Kidney (tissue), 14 donors: ENCODE results near the gene NTSR1. TPM values are rescaled to one million over a fixed set of nuclear protein-coding genes. Genes with fewer than 3 reads are reported as not detected.

Experiments used
- DNase-seq, 5 donors: peaks; one replicate each; pipeline ENCODE4 v3.0.0-alpha.2; 2013 to 2020
- FAIRE-seq: peaks from 2 replicates; lab custom pipeline; 2012; peaks lifted over from hg19 to GRCh38; lab: Jason Lieb, UNC
- H3K27ac ChIP-seq, 2 donors: one replicate each; pipeline ENCODE4 v1.7.0; 2013; ENCODE audit warnings: low read depth in 2 of 2, low read length in 2 of 2, inconsistent platforms in 1 of 2
- H3K27me3 ChIP-seq: one replicate; pipeline ENCODE4 v1.7.1; 2013; ENCODE audit warnings: low read length, inconsistent platforms; ENCODE audit not compliant: control insufficient read depth, insufficient read depth
- H3K36me3 ChIP-seq, 3 donors: one replicate each; pipeline versions ENCODE4 v1.7.0 to v1.7.1; 2013; ENCODE audit warnings: low read length in 3 of 3, control low read depth in 1 of 3, inconsistent platforms in 1 of 3; ENCODE audit not compliant: insufficient read depth in 3 of 3, control insufficient read depth in 2 of 3
- H3K4me1 ChIP-seq, 3 donors: one replicate each; pipeline versions ENCODE4 v1.7.0 to v1.7.1; 2013; ENCODE audit warnings: low read length in 3 of 3, inconsistent platforms in 1 of 3, low read depth in 1 of 3; ENCODE audit not compliant: control insufficient read depth in 2 of 3, insufficient read depth in 2 of 3
- H3K4me3 ChIP-seq, 3 donors: one replicate each; pipeline versions ENCODE4 v1.7.0 to v1.8.1; 2013; ENCODE audit warnings: low read length in 3 of 3, control low read depth in 1 of 3, inconsistent platforms in 1 of 3
- H3K9ac ChIP-seq, 3 donors: one replicate each; pipeline versions ENCODE4 v1.7.0 to v1.7.1; 2013; ENCODE audit warnings: low read length in 3 of 3, control low read depth in 1 of 3, inconsistent platforms in 1 of 3
- H3K9me3 ChIP-seq, 3 donors: one replicate each; pipeline versions ENCODE4 v1.7.0 to v1.7.1; 2013; ENCODE audit warnings: low read length in 3 of 3, control low read depth in 1 of 3, inconsistent platforms in 1 of 3; ENCODE audit not compliant: control insufficient read depth in 2 of 3, insufficient read depth in 1 of 3
- intact Hi-C: fragments of 100-400 bp; cut with DNase I; formaldehyde crosslinking; loops from one replicate; pipeline ENCODE4 v1.11.1; 2022
- polyA plus RNA-seq: library from polyadenylated mRNA; stranded (reverse); fragments of 350-450 nt; fragmentation: Illumina TruSeq; extraction: RNeasy Lipid Tissue Mini Kit (QIAGEN cat#74804); gene quantifications from one replicate; pipeline ENCODE4 v1.2.3, GENCODE V29; 2014; ENCODE audit warnings: low read depth, low replicate concordance; ENCODE audit not compliant: insufficient read depth
- total RNA-seq: library from RNA; stranded (reverse); fragmentation: NEBNext Ultra II Directional; extraction: Animal tissue kit (Norgen Biotek cat#: 25700); gene quantifications from one replicate; pipeline ENCODE4 v1.2.1, GENCODE V29; 2021
- TF ChIP-seq, protein P1 (sequence below): IDR thresholded peaks from 3 replicates; pipeline ENCODE4 v1.5.1; 2012; ENCODE audit warnings: mild to moderate bottlenecking, moderate library complexity, borderline replicate concordance; ENCODE audit not compliant: insufficient read depth; ENCODE audit errors: extremely low read depth
- donor health status: control.
- donor health status: control.
- donor health status: control.
- donor health status: control.
- donor health status: control.
- donor health status: DM: yes; HTN: yes; CAD: no.
- donor health status: Normal renal cell carcinoma (clear cell type).

Gene NTSR1
- total and polyA plus RNA-seq, 2 donors from 2014 or later: 0.09 TPM; not detected in 1

DNA sequence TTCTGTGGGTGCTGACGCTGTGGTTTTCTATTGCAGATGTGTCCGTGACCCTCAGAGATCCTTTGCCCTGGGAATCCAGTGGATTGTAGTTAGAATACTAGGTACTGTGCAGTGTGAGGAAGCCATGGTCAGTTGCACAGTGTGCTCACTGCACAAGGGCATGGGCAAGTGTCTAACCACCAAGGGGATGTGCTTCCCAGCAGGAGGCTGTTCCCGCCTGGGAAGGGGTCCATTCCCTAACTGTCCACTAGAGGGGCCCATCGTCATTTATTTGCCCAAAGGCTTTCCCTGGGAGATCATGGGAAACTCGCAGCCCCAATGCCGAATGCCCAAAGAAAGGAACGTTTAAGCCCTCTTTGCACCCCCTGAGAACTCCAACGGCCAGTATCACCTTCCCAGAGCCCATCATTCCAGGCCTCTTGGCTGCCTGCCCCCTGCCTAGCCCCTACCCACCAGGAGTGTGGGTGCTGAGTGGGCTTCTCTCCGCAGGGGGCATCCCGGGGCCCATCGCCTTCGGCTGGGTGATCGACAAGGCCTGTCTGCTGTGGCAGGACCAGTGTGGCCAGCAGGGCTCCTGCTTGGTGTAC, 40.1 kb upstream of the NTSR1 start:
- H3K9me3 ChIP-seq: no peaks in the 10 kb centered on the region
- no peak overlapping the region for H3K27ac ChIP-seq
- H3K36me3 ChIP-seq: no peaks in the 10 kb centered on the region
- H3K4me3 ChIP-seq: no peak overlapping the region
- no peak overlapping the region for H3K9ac ChIP-seq
- DNase-seq (peak in 4 of 5 donors; percentile 88 to 90 (median 89)), FAIRE-seq (no peak)
- intact Hi-C loops: loop anchor here (10.0 kb wide), 1 partner anchor 136 kb away; the partner anchor contains the start of gene OGFR
- peaks cover 0 to 3% (median 0%) of the 10 kb centered on the region in 3 donors for H3K4me1 ChIP-seq
- H3K27me3 ChIP-seq: no peaks in the 10 kb centered on the region
- TF ChIP-seq, protein P1, sequence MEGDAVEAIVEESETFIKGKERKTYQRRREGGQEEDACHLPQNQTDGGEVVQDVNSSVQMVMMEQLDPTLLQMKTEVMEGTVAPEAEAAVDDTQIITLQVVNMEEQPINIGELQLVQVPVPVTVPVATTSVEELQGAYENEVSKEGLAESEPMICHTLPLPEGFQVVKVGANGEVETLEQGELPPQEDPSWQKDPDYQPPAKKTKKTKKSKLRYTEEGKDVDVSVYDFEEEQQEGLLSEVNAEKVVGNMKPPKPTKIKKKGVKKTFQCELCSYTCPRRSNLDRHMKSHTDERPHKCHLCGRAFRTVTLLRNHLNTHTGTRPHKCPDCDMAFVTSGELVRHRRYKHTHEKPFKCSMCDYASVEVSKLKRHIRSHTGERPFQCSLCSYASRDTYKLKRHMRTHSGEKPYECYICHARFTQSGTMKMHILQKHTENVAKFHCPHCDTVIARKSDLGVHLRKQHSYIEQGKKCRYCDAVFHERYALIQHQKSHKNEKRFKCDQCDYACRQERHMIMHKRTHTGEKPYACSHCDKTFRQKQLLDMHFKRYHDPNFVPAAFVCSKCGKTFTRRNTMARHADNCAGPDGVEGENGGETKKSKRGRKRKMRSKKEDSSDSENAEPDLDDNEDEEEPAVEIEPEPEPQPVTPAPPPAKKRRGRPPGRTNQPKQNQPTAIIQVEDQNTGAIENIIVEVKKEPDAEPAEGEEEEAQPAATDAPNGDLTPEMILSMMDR: peak; percentile 80

DNA sequence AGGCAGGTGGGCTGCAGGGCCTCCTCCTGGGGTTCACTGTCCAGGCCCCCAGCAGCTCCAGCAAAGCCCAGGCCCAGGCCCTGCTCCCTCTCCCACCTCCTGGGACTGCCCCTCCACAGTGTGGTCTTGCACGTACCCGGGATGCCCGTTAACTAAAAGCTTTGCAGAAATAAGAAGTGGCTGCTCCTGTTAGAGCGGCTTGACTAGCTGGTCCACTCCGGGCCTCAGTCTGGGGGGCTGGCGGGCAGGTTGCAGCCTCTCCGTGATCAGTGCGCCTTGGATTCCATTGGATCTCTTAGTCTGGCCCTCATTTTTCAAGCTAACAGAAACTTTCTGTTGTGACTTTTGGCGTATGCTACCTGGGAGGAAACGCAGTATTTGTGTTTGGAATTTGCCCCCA, 39.4 kb upstream of the NTSR1 start:
- intact Hi-C loops: loop anchor here (10.0 kb wide), 1 partner anchor 136 kb away; the partner anchor contains the start of gene OGFR
- no peak for FAIRE-seq

DNA sequence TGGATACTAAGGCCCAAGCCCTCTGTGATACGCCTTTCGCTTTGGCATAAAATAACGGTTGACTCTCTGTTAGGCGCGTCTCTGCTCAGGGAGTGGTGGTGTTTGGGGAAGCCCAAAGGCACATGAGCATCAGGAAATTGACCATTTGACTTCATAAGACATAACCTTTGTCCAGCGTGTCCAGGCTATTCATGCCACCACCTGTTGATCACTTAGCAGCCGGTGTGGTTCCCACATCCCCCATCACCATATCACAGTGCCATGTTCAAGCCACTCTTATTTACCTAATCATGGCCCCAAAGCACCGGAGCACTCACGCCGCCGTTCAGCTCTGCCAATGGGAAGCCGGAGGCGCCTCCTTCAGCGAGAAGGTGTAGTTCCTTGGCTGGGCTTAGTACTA, 38.5 kb upstream of the NTSR1 start:
- intact Hi-C loops: no loop called here
- DNase-seq (no peak), FAIRE-seq (no peak)
- Histone ChIP-seq H3K36me3 (no peaks in the 10 kb centered on the region), H3K27ac (no peak overlapping the region), H3K9ac (no peak overlapping the region), H3K4me3 (no peak overlapping the region), H3K9me3 (no peaks in the 10 kb centered on the region), H3K4me1 (peaks cover 0 to 3% (median 0%) of the 10 kb centered on the region in 3 donors), H3K27me3 (no peaks in the 10 kb centered on the region)
- TF ChIP-seq, protein P1: no peak

More for the DNA sequence above, 39.4 kb upstream of the NTSR1 start:
- Histone ChIP-seq H3K9me3 (no peaks in the 10 kb centered on the region), H3K4me3 (no peak overlapping the region), H3K36me3 (no peaks in the 10 kb centered on the region), H3K27ac (no peak overlapping the region), H3K9ac (no peak overlapping the region), H3K27me3 (no peaks in the 10 kb centered on the region), H3K4me1 (peaks cover 0 to 3% (median 0%) of the 10 kb centered on the region in 3 donors)
- no peak for DNase-seq
- TF ChIP-seq, protein P1: no peak
